Ascending aorta (tissue), 2 donors: ENCODE results near the gene TRIM7. TPM values are rescaled to one million over a fixed set of nuclear protein-coding genes. Genes with fewer than 3 reads are reported as not detected.
A peak's percentile ranks its signal among the peaks of the same experiment; 100 is the strongest.

ENCODE experiments used
- DNase-seq, 2 donors: peaks; one replicate each; pipeline ENCODE4 v3.0.0-alpha.2; 2019; ENCODE audit warnings: low spot score in 2 of 2
- H3K27ac ChIP-seq, 2 donors: fragments of 200-600 bp; sonication (generic); one replicate each; pipeline ENCODE4 v1.5.1; 2016 to 2017; ENCODE audit warnings: mild to moderate bottlenecking in 1 of 2
- H3K27me3 ChIP-seq: fragments of 200-600 bp; sonication (generic); one replicate; pipeline ENCODE4 v1.5.1; 2017
- H3K36me3 ChIP-seq, 2 donors: fragments of 200-600 bp; sonication (generic); one replicate each; pipeline ENCODE4 v1.5.1; 2016
- H3K4me1 ChIP-seq, 2 donors: fragments of 200-600 bp; sonication (generic); one replicate each; pipeline ENCODE4 v1.5.1; 2016 to 2017; ENCODE audit warnings: mild to moderate bottlenecking in 1 of 2
- H3K4me3 ChIP-seq, 2 donors: fragments of 200-600 bp; sonication (generic); one replicate each; pipeline ENCODE4 v1.5.1; 2016 to 2017; ENCODE audit warnings: mild to moderate bottlenecking in 1 of 2
- H3K9me3 ChIP-seq, 2 donors: fragments of 200-600 bp; sonication (generic); one replicate each; pipeline ENCODE4 v1.5.1; 2016
- intact Hi-C: fragments of 100-400 bp; cut with DNase I; formaldehyde crosslinking; loops from one replicate; pipeline ENCODE4 v1.15.1; 2023
- total RNA-seq: library from RNA; depleted of rRNA; stranded (reverse); fragments of >200 nt; gene quantifications from one replicate; pipeline ENCODE4 v1.1.0, GENCODE V29; 2016
- TF ChIP-seq, protein P1 (sequence below), 3 experiments: fragments of 200-600 bp in 2 of 3; fragments of 450-650 bp in 1 of 3; sonication (generic) in 2 of 3; IDR thresholded peaks; one replicate each; pipeline ENCODE4 v1.5.1; 2016 to 2019; ENCODE audit warnings: antibody characterized with exemption in 3 of 3, mild to moderate bottlenecking in 1 of 3, moderate library complexity in 1 of 3

The TRIM7 gene
- total RNA-seq, 1 donor from 2014 or later, result 6.1 TPM

DNA sequence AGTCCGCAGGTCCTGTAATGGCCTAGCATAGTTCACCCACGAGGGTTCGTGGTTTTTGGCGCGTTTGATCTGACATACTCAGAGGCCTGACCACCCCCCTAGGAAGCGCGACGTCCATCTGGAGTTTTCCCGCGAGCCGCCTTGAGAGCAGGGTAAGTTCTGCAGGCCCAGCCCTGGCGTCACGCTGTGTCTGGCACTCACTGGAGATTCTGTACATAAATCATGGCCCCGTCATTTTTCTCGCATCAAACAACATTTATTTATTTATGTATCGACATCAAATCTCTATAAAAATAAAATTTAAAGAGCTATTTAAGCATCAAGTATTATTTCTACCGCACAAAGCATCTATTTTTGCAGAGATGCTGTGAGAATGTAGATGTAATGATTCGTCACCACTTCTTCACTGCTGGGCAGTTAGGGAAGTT is 17.6 kb upstream of the TRIM7 start:
- no peak for DNase-seq
- H3K27me3 ChIP-seq, result no peaks in the 10 kb centered on the region

DNA sequence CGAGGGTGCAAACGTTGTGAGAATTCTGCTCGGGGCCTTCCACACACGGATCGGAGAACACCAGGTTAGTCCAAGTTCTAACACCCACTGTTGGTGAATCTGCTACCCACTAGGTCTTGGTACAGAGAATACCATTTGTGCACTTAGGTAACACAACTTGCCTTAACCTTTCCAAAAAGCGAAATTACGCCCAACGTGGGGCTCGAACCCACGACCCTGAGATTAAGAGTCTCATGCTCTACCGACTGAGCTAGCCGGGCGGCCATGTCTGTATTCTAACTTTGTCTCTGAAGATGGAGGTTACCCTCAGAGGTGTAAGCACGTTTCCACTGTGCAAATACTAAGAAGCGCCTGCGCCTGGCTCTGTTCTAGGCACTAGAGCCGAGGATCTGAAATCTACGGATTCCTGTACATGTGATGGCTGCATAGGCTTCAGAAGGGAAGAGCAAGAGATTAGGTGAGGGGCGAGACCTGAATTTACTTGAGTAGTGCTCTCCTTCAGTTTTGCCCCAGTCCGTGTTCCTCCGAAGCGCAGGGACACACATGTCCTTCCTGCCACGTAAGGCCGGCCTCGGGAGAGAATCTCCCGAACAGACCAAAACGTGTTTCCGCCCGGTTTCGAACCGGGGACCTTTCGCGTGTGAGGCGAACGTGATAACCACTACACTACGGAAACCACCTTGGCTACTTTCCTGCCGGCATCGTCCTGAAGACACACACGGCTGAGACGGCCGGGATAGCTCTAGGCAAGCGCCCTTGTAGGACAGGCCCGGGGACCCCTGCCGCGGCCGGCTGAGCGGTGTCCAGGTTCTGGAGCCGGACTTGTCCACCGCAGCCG is 17.0 kb upstream of the TRIM7 start:
- Histone ChIP-seq H3K4me1 (peaks cover 6 to 7% of the 10 kb centered on the region in 2 donors), H3K9me3 (no peaks in the 10 kb centered on the region), H3K27me3 (no peaks in the 10 kb centered on the region), H3K36me3 (no peaks in the 10 kb centered on the region), H3K4me3 (peak overlapping the region; percentile 79 to 81), H3K27ac (peak overlapping the region; percentile 93 to 94)
- intact Hi-C loops, result loop anchor here (1.0 kb wide), 2 partner anchors 16 to 34 kb away; no protein-coding TSS in a partner anchor
- TF ChIP-seq, protein P1, sequence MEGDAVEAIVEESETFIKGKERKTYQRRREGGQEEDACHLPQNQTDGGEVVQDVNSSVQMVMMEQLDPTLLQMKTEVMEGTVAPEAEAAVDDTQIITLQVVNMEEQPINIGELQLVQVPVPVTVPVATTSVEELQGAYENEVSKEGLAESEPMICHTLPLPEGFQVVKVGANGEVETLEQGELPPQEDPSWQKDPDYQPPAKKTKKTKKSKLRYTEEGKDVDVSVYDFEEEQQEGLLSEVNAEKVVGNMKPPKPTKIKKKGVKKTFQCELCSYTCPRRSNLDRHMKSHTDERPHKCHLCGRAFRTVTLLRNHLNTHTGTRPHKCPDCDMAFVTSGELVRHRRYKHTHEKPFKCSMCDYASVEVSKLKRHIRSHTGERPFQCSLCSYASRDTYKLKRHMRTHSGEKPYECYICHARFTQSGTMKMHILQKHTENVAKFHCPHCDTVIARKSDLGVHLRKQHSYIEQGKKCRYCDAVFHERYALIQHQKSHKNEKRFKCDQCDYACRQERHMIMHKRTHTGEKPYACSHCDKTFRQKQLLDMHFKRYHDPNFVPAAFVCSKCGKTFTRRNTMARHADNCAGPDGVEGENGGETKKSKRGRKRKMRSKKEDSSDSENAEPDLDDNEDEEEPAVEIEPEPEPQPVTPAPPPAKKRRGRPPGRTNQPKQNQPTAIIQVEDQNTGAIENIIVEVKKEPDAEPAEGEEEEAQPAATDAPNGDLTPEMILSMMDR (IDR thresholded peaks at IDR 0.05), result no peak
- DNase-seq, result peak; percentile 78 to 97

More for the DNA sequence above, 17.6 kb upstream of the TRIM7 start:
- Histone ChIP-seq H3K9me3 (no peaks in the 10 kb centered on the region), H3K27ac (peak overlapping the region; percentile 93 to 94), H3K4me3 (peak overlapping the region; percentile 79 to 81), H3K4me1 (peaks cover 6 to 7% of the 10 kb centered on the region in 2 donors), H3K36me3 (peaks cover 0 to 3% of the 10 kb centered on the region in 2 donors)
- TF ChIP-seq, protein P1 (IDR thresholded peaks at IDR 0.05), result no peak
- intact Hi-C loops, result loop anchor here (1.0 kb wide), 5 partner anchors 16 to 39 kb away; partner anchors contain the start of gene TRIM52

DNA sequence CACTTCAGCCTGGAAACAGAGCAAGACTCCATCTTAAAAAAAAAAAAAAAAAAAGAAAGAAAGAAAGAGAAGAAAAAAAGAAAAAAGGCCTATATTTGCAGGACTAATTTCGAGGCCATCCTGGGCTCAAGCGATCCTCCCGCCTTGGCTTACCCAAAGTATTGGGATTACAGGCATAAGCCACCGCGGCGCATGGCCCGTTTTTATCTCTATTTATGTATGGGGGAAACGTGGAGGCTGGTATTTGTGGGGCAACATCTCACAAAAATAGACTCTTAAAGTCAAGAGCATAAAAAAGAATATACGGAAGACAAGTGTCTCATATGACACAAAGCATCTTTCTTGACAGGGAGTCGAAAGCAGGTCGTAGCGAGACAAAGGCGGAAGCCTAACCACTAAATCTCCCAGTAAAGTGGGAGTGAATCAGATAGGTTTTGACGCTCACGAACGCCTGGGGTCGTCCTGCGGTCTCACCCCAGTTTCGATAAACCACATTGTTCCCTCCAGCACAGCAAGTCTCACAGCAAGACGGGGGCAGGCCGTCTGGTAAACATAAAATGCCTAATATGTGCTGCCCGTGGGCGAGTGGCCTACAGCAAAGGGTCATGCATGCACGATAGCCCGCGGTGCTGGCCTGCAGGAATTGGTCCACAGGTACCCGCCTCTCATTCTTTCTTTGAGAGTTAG is 16.3 kb upstream of the TRIM7 start:
- Histone ChIP-seq H3K36me3 (no peaks in the 10 kb centered on the region), H3K4me1 (peaks cover 7 to 8% of the 10 kb centered on the region in 2 donors), H3K27ac (peak overlapping the region in 1 of 2 donors; percentile 94), H3K4me3 (no peak overlapping the region), H3K27me3 (no peaks in the 10 kb centered on the region), H3K9me3 (no peaks in the 10 kb centered on the region)
- TF ChIP-seq, protein P1 (IDR thresholded peaks at IDR 0.05), result no peak
- intact Hi-C loops, result no loop called here
- no peak for DNase-seq

DNA sequence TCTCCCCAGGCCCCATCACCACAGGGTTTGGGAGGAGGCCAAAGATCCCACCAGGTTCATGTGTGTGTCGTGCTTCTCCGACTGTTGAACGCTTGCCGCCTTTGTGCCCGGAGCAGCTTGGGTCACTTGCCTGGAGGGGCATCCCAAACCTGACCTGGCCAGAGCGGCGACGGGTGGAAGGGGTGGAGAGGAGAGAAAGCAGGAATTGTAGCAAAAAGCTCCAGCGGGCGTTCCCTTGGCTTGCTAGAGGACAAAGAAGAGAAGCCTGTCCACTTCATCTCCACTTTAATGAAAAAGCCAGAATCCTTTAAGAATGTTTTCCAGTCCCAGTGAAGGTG is 15.2 kb upstream of the TRIM7 start:
- no peaks in the 10 kb centered on the region for H3K9me3 ChIP-seq
- H3K27me3 ChIP-seq, result no peaks in the 10 kb centered on the region
- no peak for DNase-seq
- no peak overlapping the region for H3K4me3 ChIP-seq
- no peak overlapping the region for H3K27ac ChIP-seq
- H3K4me1 ChIP-seq, result peaks cover 7 to 8% of the 10 kb centered on the region in 2 donors
- TF ChIP-seq, protein P1 (IDR thresholded peaks at IDR 0.05), result no peak
- intact Hi-C loops, result no loop called here
- H3K36me3 ChIP-seq, result no peaks in the 10 kb centered on the region

DNA sequence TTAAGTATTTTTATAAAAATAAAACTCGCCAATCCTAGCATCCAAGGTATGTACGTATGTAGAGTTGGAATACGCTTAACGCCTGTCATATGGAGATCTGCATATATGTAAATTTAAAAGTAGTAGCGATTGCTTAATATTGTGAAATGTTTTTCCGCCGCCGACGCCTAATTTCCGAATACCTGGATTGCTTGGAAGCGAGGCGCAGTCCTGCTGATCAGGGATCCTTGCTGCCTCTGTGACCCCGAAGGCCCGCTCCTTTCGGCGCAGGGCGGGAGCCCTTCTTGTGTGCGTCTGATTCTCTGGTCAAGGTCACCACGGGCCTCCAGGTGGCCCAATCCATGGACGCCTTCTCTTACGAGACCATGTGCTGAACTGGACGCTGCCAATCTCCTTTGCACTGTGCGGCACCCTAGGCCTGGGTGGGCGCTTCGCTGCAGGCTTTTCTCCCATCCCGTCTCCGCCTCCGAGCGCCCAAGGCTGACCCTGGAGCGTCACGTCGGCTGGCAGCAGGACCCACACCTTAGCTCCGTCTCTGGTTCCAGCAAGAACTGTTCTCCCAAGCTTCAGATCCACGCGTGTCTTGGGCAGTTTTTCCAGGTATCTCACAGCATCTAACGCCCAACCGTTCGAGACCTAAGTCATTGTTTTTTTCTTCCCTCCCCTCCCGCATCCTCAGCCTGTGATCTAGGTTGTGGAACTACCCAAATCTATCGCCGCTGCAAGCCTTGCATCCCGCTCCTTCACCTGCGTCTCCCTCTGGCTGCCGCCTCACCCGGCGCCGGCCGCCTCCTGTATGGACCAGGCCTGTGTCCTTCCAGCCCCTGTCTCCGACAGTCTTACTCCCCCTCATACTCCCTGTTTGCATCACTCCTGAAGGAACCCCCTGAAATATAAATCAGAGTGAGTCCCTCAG is 14.5 kb upstream of the TRIM7 start:
- no peak for DNase-seq
- Histone ChIP-seq H3K4me1 (peaks cover 6 to 7% of the 10 kb centered on the region in 2 donors), H3K4me3 (no peak overlapping the region), H3K27me3 (no peaks in the 10 kb centered on the region), H3K9me3 (no peaks in the 10 kb centered on the region), H3K36me3 (no peaks in the 10 kb centered on the region), H3K27ac (no peak overlapping the region)
- intact Hi-C loops, result no loop called here
- TF ChIP-seq, protein P1 (IDR thresholded peaks at IDR 0.05), result no peak
